Effector memory CD4-positive, alpha-beta T cell (primary cell): Measurements from ENCODE around the gene RNF187.
"Not testable (repeated sequence)": the region's sequence is repeated elsewhere in the genome, so short reads cannot be mapped to it uniquely, and the experiment has no call there.

Experiments used
- DNase-seq, 3 donors: peaks; one replicate each; pipeline ENCODE4 v3.0.0-alpha.2; 2020
- H3K27ac ChIP-seq: 2 replicates; pipeline ENCODE4 v1.7.0; 2013; ENCODE audit warnings: mild to moderate bottlenecking, low read length, moderate library complexity; ENCODE audit not compliant: insufficient read depth, poor library complexity, severe bottlenecking
- H3K27me3 ChIP-seq: replicated peaks from 2 replicates; pipeline ENCODE4 v1.7.0; 2013; ENCODE audit warnings: mild to moderate bottlenecking, low read length; ENCODE audit not compliant: insufficient read depth, control insufficient read depth, poor library complexity, severe bottlenecking
- H3K36me3 ChIP-seq: 2 replicates; pipeline ENCODE4 v1.7.0; 2013; ENCODE audit warnings: mild to moderate bottlenecking, low read length, moderate library complexity; ENCODE audit not compliant: control insufficient read depth, insufficient read depth
- H3K4me1 ChIP-seq: 2 replicates; pipeline ENCODE4 v1.7.0; 2013; ENCODE audit warnings: low read length, mild to moderate bottlenecking; ENCODE audit not compliant: control insufficient read depth, insufficient read depth, poor library complexity, severe bottlenecking
- H3K4me3 ChIP-seq: 2 replicates; pipeline ENCODE4 v1.7.0; 2013; ENCODE audit warnings: low read length, low read depth, mild to moderate bottlenecking; ENCODE audit not compliant: insufficient read depth, poor library complexity, severe bottlenecking
- H3K9me3 ChIP-seq: 2 replicates; pipeline ENCODE4 v1.7.0; 2013; ENCODE audit warnings: mild to moderate bottlenecking, low read length, moderate library complexity; ENCODE audit not compliant: control insufficient read depth

RNF187 gene

DNA sequence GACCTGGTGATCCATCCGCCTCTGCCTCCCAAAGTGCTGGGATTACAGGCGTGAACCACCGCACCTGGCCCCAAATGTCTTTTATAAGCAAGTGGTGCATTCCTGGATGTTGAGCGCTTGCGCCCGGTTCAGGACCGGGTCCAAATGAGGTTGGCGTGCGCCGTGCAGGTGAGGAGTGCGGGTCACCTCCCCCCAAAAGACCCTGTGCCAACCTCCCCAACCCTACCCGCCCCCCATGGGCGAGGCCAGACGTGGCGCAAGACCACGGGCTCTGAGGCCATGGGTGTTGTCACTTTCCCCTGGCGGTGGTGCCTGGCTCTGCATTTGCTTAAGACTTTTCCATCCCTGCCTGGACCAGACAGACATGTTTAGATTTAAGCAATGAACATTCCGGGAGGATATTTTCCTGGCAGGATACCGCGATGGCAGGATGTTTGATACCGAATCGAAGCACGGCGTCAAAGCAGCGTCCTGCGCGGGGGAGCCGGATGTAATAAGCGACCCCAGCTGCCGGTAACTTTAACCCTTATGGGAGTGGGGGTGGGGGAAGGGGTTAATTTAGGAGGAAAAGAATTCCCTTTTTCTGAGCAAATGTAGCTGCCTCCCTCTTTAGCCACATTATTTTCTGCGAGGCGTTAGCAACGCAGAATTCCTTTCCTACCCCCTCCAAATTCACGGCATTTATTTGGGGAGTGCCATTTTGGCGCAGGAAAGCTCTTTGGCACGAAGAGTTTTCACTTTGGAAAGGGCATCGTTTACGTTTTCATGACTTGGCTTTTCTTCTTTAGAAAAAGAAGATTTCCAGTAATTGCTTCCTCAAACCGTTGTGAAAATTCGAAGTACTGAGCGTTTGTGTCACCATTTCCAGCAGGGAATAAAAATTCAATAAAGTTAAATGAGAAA is 27.8 kb upstream of the RNF187 start:
- H3K36me3 ChIP-seq, result no peaks in the 10 kb centered on the region
- no peaks in the 10 kb centered on the region for H3K27me3 ChIP-seq
- peak; percentile 16 to 27 (median 26) for DNase-seq
- H3K4me1 ChIP-seq, result peaks cover 35% of the 10 kb centered on the region
- H3K9me3 ChIP-seq, result no peaks in the 10 kb centered on the region
- H3K27ac ChIP-seq, result peak overlapping the region; percentile 87
- peak overlapping the region; percentile 55 for H3K4me3 ChIP-seq

DNA sequence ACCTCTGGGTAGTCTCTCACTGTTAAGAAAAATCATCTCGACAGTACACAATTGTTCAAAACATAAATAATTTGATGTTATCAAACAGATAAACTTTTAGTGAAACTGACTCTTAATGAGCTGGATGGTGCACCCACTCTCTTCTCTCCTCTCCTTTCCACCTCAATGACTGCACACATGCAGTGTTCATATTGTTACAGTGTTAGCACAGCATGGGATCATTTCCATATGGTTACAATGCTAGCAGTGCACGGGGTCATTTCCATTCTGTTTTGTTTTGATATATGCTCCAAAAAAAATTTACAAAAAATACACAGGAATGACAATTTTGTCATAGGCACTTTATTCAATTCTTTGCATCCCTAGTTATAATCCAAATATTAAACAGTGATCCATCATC is 26.4 kb upstream of the RNF187 start:
- H3K4me3 ChIP-seq, result no peak overlapping the region
- H3K27ac ChIP-seq, result no peak overlapping the region
- H3K9me3 ChIP-seq, result no peaks in the 10 kb centered on the region
- no peak for DNase-seq
- no peaks in the 10 kb centered on the region for H3K27me3 ChIP-seq
- peaks cover 46% of the 10 kb centered on the region for H3K4me1 ChIP-seq
- H3K36me3 ChIP-seq, result no peaks in the 10 kb centered on the region

DNA sequence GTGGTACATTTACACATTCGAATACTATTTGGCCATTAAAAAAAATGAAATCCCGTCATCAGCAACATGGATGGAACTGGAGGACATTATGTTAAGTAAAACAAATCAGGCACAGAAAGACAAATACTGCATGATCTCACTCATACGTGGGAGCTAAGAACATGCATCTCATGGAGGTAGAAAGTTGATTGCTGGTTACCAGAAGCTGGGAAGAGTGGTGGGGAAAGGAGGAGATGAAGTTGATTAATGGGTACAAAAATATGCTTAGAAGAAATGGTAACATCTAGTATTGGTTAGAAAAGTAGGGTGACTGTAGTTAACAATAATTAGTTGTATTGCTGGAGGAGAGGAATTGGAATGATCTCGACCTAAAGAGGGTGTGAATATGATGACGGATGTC is 24.6 kb upstream of the RNF187 start:
- DNase-seq, result no peak
- no peaks in the 10 kb centered on the region for H3K27me3 ChIP-seq
- no peaks in the 10 kb centered on the region for H3K36me3 ChIP-seq
- H3K27ac ChIP-seq, result no peak overlapping the region
- peaks cover 39% of the 10 kb centered on the region for H3K4me1 ChIP-seq
- no peak overlapping the region for H3K4me3 ChIP-seq
- H3K9me3 ChIP-seq, result no peaks in the 10 kb centered on the region

DNA sequence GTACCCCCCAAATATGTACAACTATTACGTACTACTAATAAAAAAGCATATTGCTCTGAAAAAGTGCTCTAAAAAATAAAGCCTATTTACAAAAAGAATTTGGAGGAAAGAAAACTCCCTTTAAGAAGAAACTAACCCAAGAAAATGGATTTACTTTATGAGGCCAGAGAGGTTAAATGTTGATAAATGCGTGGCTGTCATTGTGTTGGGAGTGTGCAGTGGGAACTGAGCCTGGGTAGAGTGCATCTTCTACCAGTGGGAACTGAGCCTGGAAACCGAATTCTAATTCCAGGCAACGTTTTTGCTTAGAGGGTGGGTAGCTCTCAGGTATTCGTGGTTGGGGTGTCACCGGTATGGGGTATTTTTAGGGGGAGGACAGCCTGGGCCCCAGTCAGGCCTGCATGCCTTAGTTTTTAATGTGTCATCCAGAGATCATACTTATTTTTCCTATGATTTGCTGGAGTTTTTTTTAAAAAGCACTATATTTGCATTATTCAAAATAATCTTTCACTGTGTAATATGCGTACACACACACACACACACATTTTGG is 24.1 kb upstream of the RNF187 start:
- peaks cover 36% of the 10 kb centered on the region for H3K4me1 ChIP-seq
- H3K9me3 ChIP-seq, result no peaks in the 10 kb centered on the region
- no peak for DNase-seq
- no peaks in the 10 kb centered on the region for H3K36me3 ChIP-seq
- H3K27me3 ChIP-seq, result no peaks in the 10 kb centered on the region
- H3K27ac ChIP-seq, result no peak overlapping the region
- H3K4me3 ChIP-seq, result peak overlapping the region; percentile 55

DNA sequence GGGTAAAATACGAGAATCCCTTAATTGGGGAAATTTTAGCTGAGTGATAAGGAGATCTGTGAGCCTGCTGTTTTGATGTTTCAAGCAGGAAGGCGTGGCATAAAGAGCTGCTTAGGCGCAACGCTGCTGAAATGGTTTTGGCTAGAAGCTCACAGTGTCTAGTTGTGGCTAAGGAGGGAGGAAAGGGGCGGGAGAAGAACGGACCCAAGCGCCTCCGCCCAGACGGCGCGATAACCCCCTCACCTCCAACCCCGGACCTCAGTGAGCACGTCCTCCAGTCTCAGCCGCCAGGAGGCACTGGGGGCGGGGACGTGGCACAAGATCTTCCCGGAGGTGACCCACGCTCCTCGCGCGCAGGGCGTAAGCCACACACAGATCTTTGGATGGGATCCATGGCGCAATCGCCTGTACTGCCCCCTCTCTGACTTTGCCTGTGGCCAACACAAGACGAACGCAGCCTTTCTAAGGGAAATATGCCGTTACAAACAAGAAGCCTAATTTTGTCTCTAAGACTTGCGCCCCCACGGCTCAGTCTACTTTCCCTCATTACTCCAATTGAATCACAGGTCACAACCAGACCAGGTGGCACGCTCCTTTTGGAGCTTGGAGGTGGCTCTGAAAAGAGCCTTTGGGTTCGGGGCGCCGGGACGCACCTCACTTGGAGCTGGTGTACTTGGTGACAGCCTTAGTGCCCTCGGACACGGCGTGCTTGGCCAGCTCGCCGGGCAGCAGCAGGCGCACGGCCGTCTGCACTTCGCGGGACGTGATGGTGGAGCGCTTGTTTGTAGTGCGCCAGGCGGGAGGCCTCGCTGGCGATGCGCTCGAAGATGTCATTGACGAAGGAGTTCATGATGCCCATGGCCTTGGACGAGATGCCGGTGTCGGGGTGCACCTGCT is 23.4 kb upstream of the RNF187 start:
- DNase-seq, result peak; percentile 27 to 47 (median 31)
- H3K4me3 ChIP-seq, result peak overlapping the region; percentile 55
- no peak overlapping the region for H3K27ac ChIP-seq
- H3K36me3 ChIP-seq, result no peaks in the 10 kb centered on the region
- no peaks in the 10 kb centered on the region for H3K9me3 ChIP-seq
- H3K27me3 ChIP-seq, result no peaks in the 10 kb centered on the region
- H3K4me1 ChIP-seq, result peaks cover 32% of the 10 kb centered on the region

DNA sequence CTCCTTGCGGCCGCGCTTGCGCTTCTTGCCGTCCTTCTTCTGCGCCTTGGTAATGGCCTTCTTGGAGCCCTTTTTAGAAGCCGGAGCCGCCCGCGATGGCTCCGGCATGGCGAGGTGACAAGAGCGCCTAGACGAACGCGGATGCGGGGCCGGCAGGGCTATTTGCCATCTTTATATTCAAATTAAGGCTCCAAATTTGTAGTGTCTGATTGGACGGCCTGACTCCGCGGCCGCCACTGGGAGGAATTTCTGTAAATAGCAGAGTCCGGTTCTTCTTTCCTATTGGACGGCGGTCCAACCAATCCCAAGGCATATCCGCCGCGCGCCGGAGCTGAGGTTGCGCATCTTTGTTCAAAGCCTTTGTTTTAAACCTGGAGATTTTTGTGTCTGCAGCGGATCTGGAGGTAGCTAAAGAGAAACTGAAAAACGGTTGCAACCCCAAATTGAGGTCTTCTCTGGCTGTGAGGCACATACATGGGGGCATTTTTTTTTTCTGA is 22.6 kb upstream of the RNF187 start:
- Histone ChIP-seq H3K4me1 (peaks cover 26% of the 10 kb centered on the region), H3K4me3 (peak overlapping the region; percentile 55), H3K27me3 (no peaks in the 10 kb centered on the region), H3K36me3 (no peaks in the 10 kb centered on the region), H3K9me3 (no peaks in the 10 kb centered on the region), H3K27ac (no peak overlapping the region)
- DNase-seq, result peak; percentile 79 to 88 (median 85)

DNA sequence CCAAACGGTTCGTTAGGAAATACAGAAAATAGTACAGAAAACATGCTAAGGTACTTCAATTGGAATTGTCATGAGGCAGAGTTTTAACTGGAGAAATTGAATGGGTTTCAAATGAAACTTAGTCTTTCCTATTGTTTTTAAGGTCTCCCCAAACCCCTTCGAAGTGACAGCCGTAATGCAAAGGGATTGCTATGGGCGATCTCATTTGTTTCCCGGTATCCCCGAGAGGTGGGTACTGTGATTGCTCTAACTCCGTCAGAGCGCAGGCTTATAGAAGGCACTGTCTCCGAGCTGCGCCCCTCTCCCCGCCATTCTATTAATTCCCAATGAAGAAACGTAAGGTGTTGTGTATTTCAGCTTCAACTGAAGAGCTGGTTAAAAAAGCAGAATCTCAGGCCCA is 22.0 kb upstream of the RNF187 start:
- Histone ChIP-seq H3K9me3 (no peaks in the 10 kb centered on the region), H3K27me3 (peaks cover 3% of the 10 kb centered on the region), H3K4me1 (peaks cover 25% of the 10 kb centered on the region), H3K27ac (peak overlapping the region; percentile 31), H3K36me3 (no peaks in the 10 kb centered on the region), H3K4me3 (peak overlapping the region; percentile 55)
- no peak for DNase-seq

DNA sequence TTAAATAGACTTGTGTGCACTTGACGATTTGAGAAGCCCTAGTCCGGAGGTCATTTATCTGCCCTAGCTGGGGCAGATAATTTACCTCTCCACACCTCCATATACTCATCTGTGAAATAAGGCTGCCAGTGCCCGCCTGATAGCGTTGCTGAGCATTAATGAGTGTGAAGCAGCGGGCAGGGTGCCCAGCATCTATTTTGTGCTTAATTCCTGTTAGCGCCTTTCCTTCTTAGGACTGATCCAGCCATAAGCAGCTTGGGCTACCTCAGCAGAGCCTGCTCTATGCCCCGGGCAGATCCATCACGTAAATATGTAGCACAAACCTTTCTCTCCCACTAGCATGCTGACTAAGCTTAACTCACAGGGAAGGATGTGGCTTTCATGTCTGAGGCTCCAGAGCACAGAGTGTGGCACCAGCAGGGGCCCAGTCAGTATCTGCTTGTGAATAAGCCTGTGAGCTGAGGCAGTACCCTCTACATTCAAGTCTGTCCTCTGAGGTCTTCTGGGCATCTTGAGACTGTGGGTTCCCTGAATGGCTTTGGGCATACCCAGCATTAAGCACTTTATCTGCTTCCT is 21.5 kb upstream of the RNF187 start:
- Histone ChIP-seq H3K4me1 (peaks cover 25% of the 10 kb centered on the region), H3K27me3 (peaks cover 4% of the 10 kb centered on the region), H3K36me3 (no peaks in the 10 kb centered on the region), H3K9me3 (no peaks in the 10 kb centered on the region), H3K4me3 (peak overlapping the region; percentile 1), H3K27ac (peak overlapping the region; percentile 31)
- DNase-seq, result no peak

DNA sequence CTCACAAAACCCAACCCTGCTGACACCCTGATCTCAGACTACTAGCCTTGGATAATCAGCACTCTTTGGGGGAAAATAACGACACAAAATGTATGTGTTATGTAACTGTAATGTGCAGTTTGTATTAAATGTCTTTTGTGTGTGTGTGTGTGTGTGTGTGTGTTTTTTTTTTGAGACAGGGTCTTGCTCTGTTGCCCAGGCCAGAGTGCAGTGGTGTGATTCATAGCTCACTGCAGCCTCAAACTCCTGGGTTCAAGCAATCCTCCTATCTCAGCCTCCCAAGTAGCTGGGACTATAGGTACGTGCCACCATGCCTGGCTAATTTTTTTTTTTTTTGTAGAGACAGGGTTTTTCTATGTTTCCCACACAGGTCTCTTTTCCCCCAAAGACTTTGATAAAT is 19.0 kb upstream of the RNF187 start:
- DNase-seq, H3K27ac ChIP-seq, H3K9me3 ChIP-seq, H3K4me3 ChIP-seq, H3K36me3 ChIP-seq, H3K27me3 ChIP-seq: not testable (repeated sequence)
- peaks cover 24% of the 10 kb centered on the region for H3K4me1 ChIP-seq
